Hindlimb muscle (tissue), 1 donor: Measurements from ENCODE around the gene MAP2K3. TPM values are rescaled to one million over a fixed set of nuclear protein-coding genes. Genes with fewer than 3 reads are reported as not detected.

ENCODE experiments used
- DNase-seq: peaks from one replicate; pipeline ENCODE4 v3.0.0-alpha.2; 2013
- polyA plus RNA-seq: library from polyadenylated mRNA; unstranded; fragments of 120-200 nt; gene quantifications from one replicate; pipeline ENCODE4 v1.2.1, GENCODE V29; 2013; ENCODE audit not compliant: insufficient read length

Gene MAP2K3
- polyA plus RNA-seq, 1 donor: 25.0 TPM

DNA sequence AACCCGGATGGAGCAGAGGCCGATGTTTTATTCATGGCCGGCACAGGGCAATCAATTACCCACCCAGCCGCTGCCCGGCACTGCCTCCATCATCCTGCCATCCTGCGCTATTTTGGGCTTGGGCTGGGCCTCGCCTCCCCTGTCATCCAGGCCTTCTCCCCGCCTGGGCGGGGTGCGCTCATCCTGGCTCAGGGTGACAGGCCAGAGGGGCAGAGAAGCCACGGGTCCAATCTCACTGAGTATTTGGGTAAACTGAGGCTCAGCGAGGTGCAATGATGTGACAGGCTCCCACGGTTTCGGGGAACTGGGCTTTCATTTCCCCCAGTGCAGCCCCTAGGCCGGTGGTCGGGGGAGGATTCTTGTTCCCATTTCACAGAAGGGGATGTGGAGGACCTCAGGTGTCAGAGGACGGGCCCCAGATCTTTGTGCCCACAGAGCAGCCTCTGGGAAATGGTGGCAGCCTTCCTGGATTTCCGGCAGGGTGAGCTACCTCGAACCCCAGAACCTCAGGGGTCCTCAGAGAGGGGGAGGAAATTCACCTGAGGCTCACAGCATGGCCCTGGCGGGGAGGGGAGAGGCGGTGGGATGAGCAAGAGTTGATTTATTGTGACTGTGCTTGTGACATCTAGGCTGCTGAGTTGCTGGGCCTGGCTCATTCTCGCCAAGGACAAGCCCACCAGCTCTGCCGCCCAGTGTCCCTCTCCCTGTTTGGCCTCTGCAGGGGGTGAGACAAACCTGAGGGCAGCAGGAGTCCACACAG lies 67.9 kb downstream of the MAP2K3 start:
- no peak for DNase-seq

GRCh38 chr17:21352981-21353265 lies 68.4 kb downstream of the MAP2K3 start:
- DNase-seq: no peak

GRCh38 chr17:21353326-21354010 lies 69.0 kb downstream of the MAP2K3 start:
- DNase-seq: no peak

- DNase-seq: no peak
These were observed 70.4 kb downstream of the MAP2K3 start for GRCh38 chr17:21354796-21355385.

- no peak for DNase-seq
These were observed 71.1 kb downstream of the MAP2K3 start for GRCh38 chr17:21355586-21355985.

DNA sequence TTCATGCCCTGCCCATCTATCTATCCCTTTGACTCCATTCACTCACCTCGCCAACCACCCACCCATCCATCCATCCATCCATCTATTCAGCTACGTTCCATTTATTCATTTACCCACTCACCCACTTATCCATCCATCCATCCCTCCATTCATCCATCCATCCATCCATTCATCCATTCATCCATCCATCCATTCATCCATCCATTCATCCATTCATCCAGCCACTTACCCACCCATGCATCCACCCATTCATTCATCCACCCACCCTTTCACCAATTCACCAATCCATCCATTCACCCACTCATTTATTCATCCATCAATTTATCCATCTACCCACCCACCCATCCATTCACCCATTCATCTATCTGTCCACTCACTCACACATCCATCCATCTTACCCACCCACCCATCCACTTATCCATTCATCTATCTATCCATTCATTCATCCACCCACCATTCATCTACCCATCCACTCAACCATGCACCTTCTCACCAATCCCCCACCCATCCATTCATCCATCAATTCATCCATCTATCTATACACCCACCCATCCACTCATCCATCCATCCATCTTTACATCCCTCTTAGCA lies 72.1 kb downstream of the MAP2K3 start:
- no peak for DNase-seq

- no peak for DNase-seq
These were observed 72.8 kb downstream of the MAP2K3 start for GRCh38 chr17:21357281-21357680.

DNA sequence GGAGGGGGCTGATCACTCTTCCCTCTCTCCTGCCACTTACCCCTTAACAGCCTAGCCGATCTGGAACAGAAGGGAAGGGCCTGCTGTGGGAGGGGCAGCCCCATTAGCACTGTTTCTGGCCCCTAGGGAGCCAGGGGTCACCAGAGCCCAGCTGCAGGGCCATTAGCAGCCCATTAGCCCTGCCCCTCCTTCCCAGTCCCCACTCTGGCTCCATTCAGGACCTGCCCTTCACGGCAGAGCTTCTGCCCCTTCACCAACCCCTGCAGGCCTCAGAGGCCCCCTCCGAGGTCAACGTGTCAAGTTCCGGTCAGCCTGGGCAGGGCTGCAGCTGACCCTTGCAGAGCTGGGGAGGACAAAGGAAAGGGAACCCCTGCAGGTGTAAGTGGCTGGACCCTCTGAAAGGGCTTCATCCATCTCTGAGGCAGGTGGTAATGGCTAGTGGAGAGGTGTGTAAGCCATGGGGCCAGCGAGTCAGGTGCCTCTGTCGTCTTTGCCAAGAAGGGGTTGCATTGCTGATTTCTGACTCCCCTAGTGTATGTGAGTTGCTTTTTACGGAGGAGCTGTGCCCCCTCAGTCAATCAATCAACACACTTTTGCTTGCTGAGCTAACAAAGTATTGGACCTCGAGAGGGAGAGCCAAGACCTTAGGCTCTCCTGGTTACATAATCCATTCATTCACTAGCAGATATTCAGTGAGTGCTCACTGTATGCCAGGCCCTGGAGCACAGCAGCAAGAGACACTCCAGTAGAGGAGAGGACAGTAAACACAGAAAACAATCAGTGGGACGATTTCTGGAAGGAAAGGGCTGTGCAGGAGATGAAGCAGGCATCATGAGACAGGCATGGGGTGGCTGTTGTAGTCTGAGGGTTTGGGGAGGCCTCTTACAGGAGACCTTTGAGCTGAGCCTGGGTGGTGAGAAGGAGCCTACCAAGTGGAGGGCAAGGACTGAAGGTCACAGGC lies 73.5 kb downstream of the MAP2K3 start:
- no peak for DNase-seq

DNA sequence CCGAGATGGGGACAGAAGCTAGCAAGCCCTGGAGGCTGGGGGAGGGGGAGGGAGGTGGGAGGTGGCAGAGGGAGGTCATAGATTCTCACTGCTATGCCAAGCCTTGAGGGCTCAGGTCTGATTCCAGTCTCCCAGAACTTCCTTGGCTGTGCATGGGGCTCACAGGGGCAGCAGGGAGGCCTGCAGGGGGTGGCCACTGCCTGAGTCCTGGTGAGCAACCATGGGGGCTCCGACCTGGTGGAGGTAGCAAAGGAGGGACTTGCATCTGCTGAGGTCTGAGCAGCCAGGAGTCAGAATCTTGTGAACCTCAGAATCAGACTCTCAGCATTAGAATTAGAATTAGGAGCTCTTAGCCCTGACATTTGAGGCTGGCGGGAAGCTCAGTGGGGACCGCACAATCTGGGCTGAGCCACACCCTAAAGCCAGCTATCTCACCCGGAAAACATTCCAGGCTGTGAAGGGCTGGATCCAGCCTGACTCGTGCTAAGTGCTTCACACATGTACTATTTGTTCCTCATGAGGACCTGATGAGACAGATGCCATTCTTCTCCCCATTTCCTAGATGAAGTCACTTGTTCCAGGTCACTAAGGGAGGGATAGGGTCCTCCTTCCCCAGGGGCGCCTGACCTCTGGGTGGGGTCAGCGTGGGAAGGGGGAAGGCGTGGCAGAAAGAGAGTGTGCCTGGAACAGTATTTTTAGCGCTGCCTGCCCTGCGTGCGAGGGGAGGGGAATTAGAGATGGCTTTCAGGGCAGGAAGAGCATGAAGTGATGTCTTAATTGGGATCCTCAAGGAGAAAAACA lies 74.4 kb downstream of the MAP2K3 start:
- DNase-seq: no peak

GRCh38 chr17:21359483-21359840 lies 75.0 kb downstream of the MAP2K3 start:
- DNase-seq: no peak

DNA sequence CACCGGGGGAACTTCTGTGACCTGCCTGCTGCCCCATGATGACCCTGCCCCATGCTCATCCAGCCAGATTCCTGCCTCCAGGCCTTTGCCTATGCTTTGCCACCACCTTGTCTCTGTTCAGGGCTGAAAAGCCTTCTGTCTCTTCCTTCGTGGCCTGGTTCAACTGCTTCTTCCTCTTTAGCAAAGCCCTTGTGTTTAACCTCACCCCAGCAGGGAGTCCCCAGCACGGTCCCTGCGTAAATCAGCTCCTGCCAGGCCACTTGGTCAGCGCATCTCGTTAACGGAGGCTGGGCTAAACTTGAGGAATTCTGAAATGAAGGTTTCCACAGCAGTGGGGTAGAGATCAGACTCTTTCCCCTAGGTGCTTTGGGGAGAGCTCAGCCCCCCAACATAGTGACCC lies 75.5 kb downstream of the MAP2K3 start:
- DNase-seq: no peak

DNA sequence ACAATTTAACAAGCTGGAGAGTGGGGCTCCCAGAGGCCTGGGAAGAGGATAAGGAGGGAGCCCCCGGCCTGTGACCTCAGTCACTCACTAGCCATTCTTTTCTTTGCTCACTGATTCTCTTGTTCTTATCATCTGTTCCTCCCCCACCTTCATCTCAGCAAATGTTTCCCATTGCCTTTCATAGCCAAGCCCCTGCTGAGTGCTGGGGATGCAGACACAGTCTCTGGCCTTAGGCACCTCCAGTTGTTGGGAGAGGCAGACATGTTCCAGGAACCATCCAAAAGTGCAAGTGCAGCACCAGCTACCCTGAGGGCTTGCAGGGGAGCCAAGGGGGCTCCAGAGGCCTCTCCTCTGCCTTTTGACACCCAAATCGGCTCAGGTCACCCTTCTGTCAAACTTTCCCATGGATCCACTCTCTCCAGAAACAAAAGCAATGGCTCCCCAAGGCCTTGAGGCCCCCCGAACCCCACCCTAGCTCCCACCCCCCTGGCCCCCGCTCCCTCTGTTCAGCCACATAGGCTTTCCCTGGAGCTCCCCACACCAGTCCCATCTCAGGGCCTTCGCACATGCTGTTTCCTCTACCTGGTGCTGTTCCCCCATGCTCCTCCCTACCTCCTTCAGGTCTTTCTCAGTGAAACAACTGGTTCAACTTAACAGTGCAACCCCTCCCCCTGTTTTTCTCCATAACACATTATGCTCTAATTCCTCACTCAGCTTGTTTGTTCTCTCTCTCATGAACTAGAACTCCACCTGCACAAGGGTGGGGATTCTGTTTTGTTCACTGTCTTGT lies 76.7 kb downstream of the MAP2K3 start:
- no peak for DNase-seq

DNA sequence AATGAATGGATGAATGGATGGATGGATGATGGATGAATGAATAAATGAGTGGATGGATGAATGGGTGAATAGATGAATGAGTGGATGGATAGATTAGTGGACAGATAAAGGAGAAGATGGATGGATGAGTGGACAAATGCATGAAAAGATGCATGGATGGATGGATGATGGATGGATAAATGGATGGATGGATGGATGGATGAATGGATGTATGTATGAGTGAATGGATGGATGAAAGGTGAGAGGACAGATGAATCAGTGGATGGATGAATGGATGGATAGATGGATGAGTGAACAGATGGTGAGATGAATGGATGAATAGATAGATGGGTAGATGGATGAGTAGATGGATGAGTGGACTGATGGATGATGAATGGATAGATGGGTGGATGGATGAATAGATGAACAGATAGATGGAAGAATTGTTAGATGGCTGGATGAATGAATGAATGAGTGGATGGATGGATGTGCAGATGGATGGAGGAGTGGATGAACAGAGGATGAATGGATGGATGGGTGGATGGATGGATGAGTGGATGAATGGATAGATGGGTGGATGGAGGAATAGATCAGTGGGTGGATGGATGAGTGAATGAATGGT lies 77.9 kb downstream of the MAP2K3 start:
- no peak for DNase-seq

DNA sequence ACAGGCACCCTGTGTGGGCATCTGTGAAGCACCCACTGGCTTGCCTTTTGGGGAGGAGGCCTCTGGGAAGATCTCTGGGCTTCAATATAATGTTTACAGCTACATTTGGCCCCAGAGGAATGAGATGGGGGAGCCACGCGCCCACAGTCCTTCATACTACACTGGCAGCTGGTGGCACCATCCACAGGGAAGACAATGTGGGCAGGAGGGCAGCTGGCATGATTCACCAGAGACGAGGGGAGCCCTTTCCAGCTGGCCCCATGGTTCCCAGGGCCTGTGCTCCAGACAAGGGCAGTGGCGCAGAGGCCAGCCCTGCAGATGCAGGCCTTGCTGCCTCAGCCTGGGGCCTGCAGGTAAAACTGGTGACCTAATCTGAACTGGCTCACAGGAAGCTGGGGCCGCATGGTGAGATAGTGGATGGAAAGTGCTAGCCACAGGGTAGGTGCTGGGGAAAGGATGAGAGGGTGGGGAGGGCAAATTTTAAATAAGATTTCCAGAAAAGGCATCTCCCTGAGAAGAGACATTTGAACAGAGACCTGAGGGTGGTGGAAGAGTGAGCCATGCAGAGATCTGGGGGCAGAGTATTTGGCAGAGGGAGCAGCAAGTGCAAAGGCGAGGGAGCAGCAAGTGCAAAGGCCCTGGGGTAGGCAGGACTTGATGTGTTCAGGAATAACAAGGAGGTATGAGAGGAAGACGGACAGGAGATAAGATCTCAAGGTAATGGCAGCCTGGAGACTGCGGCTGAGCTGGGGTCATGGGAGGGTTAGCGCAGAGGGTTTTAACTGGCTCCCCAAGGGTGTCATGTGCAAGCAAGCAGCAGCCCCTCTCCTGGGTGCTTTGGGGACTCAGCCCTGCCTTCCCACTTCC lies 79.5 kb downstream of the MAP2K3 start:
- DNase-seq: no peak

Other genes with a start within 250 kb of the MAP2K3 start
- gene USP22, start 241.7 kb upstream of the MAP2K3 start, polyA plus RNA-seq: 185 TPM
- gene DHRS7B, start 157.7 kb upstream of the MAP2K3 start, polyA plus RNA-seq: 30.0 TPM
- 30.4 TPM for gene TMEM11, start 70.5 kb upstream of the MAP2K3 start, polyA plus RNA-seq
- gene NATD1, start 31.3 kb upstream of the MAP2K3 start, polyA plus RNA-seq: 26.4 TPM
- gene KCNJ12, start 91.6 kb downstream of the MAP2K3 start, polyA plus RNA-seq: 17.3 TPM